ENCODE data around the gene PRPS1. TPM values are rescaled to one million over a fixed set of nuclear protein-coding genes. Genes with fewer than 3 reads are reported as not detected.
A peak's percentile ranks its signal among the peaks of the same experiment; 100 is the strongest.

The PRPS1 gene
- polyA plus RNA-seq, 1 donor (not counting 4 experiments of a cell fraction or from before 2014, with no cell fraction given) = 48.4 TPM

DNA sequence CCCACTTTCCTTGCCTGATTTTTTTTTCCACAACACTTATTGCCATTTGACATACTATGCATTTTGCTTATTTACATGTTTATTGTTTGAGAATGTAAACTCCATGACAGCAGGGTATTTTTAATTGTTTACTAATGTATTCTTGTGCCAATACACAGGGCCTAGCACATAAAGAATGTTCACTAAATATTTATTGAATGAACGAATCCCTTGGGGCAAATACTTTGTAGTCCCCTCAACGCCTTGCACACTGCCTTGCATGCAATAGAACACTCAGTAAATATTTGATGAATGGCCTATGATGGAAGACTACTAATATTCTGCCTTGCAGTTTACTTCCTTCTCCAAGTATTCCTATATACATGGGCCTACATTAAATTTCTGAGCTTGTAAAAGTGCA, 1.4 kb upstream of the PRPS1 start:
- dilution Hi-C loops (cut with MboI; ENCODE audit: extremely low pct_ligation_motif_present, low sequenced_read_pairs) = no loop called here
- Histone ChIP-seq H2AFZ (ENCODE audit: control insufficient read depth, low read length) (no peak overlapping the region), H3K4me1 (ENCODE audit: control insufficient read depth, extremely low read depth, insufficient read depth, low read length) (peaks cover 6% of the 10 kb centered on the region), H3K9ac (ENCODE audit: control insufficient read depth, extremely low read depth, insufficient read depth, low read length) (no peak overlapping the region), H4K20me1 (ENCODE audit: control insufficient read depth, extremely low read depth, insufficient read depth, low read length) (no peaks in the 10 kb centered on the region), H3K27ac (ENCODE audit: control insufficient read depth, insufficient read depth, low read length) (no peak overlapping the region), H3K79me2 (ENCODE audit: control insufficient read depth, insufficient read depth, low read length) (peaks cover 21% of the 10 kb centered on the region), H3K4me3 (ENCODE audit: control insufficient read depth in 2 of 3, extremely low read depth in 1 of 3, insufficient read depth in 2 of 3, low read depth in 1 of 3, low read length in 3 of 3) (no peak overlapping the region), H3K27me3 (ENCODE audit: control insufficient read depth, extremely low read depth, insufficient read depth, low read length) (no peaks in the 10 kb centered on the region), H3K9me1 (ENCODE audit: control insufficient read depth, extremely low read depth, insufficient read depth, low read length) (no peaks in the 10 kb centered on the region), H3K4me2 (ENCODE audit: control insufficient read depth, extremely low read depth, insufficient read depth, low read depth, low read length) (no peak overlapping the region), H3K9me3 (ENCODE audit: control insufficient read depth, low read depth, low read length) (no peaks in the 10 kb centered on the region), H3K36me3 (ENCODE audit: control insufficient read depth in 2 of 2, extremely low read depth in 1 of 2, insufficient read depth in 2 of 2, low read length in 2 of 2) (no peaks in the 10 kb centered on the region)
- DNase-seq (ENCODE audit: low read depth, low spot score) (no peak), FAIRE-seq (no peak)
- TF ChIP-seq, protein P1, sequence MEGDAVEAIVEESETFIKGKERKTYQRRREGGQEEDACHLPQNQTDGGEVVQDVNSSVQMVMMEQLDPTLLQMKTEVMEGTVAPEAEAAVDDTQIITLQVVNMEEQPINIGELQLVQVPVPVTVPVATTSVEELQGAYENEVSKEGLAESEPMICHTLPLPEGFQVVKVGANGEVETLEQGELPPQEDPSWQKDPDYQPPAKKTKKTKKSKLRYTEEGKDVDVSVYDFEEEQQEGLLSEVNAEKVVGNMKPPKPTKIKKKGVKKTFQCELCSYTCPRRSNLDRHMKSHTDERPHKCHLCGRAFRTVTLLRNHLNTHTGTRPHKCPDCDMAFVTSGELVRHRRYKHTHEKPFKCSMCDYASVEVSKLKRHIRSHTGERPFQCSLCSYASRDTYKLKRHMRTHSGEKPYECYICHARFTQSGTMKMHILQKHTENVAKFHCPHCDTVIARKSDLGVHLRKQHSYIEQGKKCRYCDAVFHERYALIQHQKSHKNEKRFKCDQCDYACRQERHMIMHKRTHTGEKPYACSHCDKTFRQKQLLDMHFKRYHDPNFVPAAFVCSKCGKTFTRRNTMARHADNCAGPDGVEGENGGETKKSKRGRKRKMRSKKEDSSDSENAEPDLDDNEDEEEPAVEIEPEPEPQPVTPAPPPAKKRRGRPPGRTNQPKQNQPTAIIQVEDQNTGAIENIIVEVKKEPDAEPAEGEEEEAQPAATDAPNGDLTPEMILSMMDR (optimal IDR thresholded peaks at IDR 0.05 in 1 of 3, IDR thresholded peaks at IDR 0.05 in 1 of 3, conservative IDR thresholded peaks at IDR 0.05 in 1 of 3; ENCODE audit: extremely low read depth in 1 of 3, insufficient read depth in 2 of 3, low read length in 3 of 3) = no peak
- TF ChIP-seq EZH2 (IDR thresholded peaks at IDR 0.05; ENCODE audit: low read length) = no peak

DNA sequence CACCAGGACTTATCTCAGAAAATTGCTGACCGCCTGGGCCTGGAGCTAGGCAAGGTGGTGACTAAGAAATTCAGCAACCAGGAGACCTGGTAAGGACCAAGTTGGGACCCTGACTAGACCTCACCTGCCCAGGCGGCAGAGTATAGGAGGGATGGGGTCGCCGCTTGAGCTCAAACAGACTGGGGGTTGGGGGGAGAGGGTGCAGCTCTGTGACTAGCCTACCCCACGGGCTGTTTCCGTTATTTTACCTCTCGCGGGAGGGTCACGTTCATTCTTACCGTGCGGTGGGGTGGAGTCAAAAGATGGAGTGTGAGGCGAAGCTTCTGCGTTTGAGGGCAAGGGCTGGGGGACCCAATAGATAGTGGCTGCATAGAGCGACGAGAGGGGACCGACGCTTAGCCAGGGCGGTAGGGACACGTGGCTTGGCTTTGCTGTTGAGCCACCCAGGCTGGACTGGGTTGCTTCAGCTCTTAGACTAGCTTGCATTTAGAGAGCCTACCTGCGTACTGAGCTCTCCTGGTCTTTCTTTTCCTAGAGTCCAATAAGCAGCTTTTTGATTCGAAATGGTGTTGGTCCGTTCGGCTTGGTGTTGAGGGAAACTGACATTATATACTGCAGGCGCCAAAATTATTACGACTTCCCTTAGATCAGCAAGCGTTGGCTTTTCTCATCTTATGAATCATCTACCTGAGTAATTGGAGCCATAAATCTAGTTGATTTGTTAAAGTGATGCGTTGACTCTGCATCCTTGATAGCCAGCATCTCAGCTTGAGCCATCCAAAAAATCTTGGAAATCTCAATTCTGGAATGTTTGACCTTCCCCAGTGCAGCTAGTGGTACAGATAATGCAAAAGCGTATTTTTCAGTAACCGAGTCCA, 591 bp downstream of the PRPS1 start:
- H3K27me3 ChIP-seq (ENCODE audit: control insufficient read depth, extremely low read depth, insufficient read depth, low read length) = no peaks in the 10 kb centered on the region
- peaks cover 26% of the 10 kb centered on the region for H3K79me2 ChIP-seq (ENCODE audit: control insufficient read depth, insufficient read depth, low read length)
- H3K4me1 ChIP-seq (ENCODE audit: control insufficient read depth, extremely low read depth, insufficient read depth, low read length) = peaks cover 6% of the 10 kb centered on the region
- peak overlapping the region; percentile 61 for H3K9ac ChIP-seq (ENCODE audit: control insufficient read depth, extremely low read depth, insufficient read depth, low read length)
- H3K27ac ChIP-seq (ENCODE audit: control insufficient read depth, insufficient read depth, low read length) = peak overlapping the region; percentile 68
- H3K36me3 ChIP-seq (ENCODE audit: control insufficient read depth in 2 of 2, extremely low read depth in 1 of 2, insufficient read depth in 2 of 2, low read length in 2 of 2) = no peaks in the 10 kb centered on the region
- peak overlapping the region; percentile 79 for H2AFZ ChIP-seq (ENCODE audit: control insufficient read depth, low read length)
- H3K9me3 ChIP-seq (ENCODE audit: control insufficient read depth, low read depth, low read length) = no peaks in the 10 kb centered on the region
- dilution Hi-C loops (cut with MboI; ENCODE audit: extremely low pct_ligation_motif_present, low sequenced_read_pairs) = no loop called here
- H3K4me3 ChIP-seq (ENCODE audit: control insufficient read depth in 2 of 3, extremely low read depth in 1 of 3, insufficient read depth in 2 of 3, low read depth in 1 of 3, low read length in 3 of 3) = peak overlapping the region; percentile 50 to 84 (median 66)
- FAIRE-seq = peak; percentile 9
- no peaks in the 10 kb centered on the region for H3K9me1 ChIP-seq (ENCODE audit: control insufficient read depth, extremely low read depth, insufficient read depth, low read length)
- TF ChIP-seq, protein P1 (optimal IDR thresholded peaks at IDR 0.05 in 1 of 3, IDR thresholded peaks at IDR 0.05 in 1 of 3, conservative IDR thresholded peaks at IDR 0.05 in 1 of 3; ENCODE audit: extremely low read depth in 1 of 3, insufficient read depth in 2 of 3, low read length in 3 of 3) = no peak
- no peak for TF ChIP-seq EZH2 (IDR thresholded peaks at IDR 0.05; ENCODE audit: low read length)
- peak overlapping the region; percentile 69 for H3K4me2 ChIP-seq (ENCODE audit: control insufficient read depth, extremely low read depth, insufficient read depth, low read depth, low read length)
- DNase-seq (ENCODE audit: low read depth, low spot score) = no peak
- H4K20me1 ChIP-seq (ENCODE audit: control insufficient read depth, extremely low read depth, insufficient read depth, low read length) = no peaks in the 10 kb centered on the region
